ENCODE data around the gene ATE1.

DNA sequence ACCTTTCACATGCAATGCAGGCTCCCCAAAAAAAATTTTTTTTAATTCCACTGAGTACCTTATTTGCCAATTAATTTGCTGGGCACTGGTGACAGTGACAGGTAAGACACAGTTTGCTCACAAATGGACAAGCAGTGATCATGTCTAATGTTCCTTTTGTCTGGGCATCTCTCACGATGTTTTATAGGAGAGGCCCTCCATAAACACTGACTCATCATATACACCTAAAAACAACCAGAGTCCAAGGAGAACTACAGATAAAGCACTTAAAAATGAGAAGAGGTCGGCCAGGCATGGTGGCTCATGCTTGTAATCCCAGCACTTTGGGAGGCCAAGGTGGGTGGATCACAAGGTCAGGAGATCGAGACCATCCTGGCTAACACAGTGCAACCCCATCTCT, 105.1 kb downstream of the ATE1 start:
- TF ChIP-seq GLIS3 (CRISPR knock-in tag; IDR thresholded peaks at IDR 0.05) (no peak), ZFP3 (CRISPR knock-in tag; IDR thresholded peaks at IDR 0.05) (no peak)
- TF ChIP-seq, protein P1, sequence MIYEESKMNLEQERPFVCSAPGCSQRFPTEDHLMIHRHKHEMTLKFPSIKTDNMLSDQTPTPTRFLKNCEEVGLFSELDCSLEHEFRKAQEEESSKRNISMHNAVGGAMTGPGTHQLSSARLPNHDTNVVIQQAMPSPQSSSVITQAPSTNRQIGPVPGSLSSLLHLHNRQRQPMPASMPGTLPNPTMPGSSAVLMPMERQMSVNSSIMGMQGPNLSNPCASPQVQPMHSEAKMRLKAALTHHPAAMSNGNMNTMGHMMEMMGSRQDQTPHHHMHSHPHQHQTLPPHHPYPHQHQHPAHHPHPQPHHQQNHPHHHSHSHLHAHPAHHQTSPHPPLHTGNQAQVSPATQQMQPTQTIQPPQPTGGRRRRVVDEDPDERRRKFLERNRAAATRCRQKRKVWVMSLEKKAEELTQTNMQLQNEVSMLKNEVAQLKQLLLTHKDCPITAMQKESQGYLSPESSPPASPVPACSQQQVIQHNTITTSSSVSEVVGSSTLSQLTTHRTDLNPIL (CRISPR knock-in tag; IDR thresholded peaks at IDR 0.05; ENCODE audit: low read depth): no peak

All from SK-N-SH treated with all-trans-retinoic acid at 6 μM for 48 hours (cell line).